GM21447 (cell line): ENCODE data around the gene NAPG.
"Not testable (repeated sequence)": the region's sequence is repeated elsewhere in the genome, so short reads cannot be mapped to it uniquely, and the experiment has no call there.

Experiments
- ATAC-seq: cut with Tn5 transposase; IDR thresholded peaks from one replicate; pipeline ENCODE4 v1.9.1; 2021; ENCODE audit not compliant: unreplicated experiment

Gene NAPG

GRCh38 chr18:10525697-10526560 is at the start of gene NAPG:
NAPG (plus strand) TSS chr18:10526027; CDS start chr18:10526103, 76 bp downstream.
- peak; percentile 71 for ATAC-seq

- no peak for ATAC-seq
Measured at GRCh38 chr18:10476338-10476791, 49.5 kb upstream of the NAPG start.

- no peak for ATAC-seq
Measured at GRCh38 chr18:10477121-10477862, 48.5 kb upstream of the NAPG start.

- no peak for ATAC-seq
Measured at GRCh38 chr18:10477863-10478260, 48.0 kb upstream of the NAPG start.

GRCh38 chr18:10481831-10482230 is 44.0 kb upstream of the NAPG start:
- ATAC-seq: no peak

GRCh38 chr18:10482363-10482984 is 43.4 kb upstream of the NAPG start:
- no peak for ATAC-seq

GRCh38 chr18:10482985-10483949 is 42.6 kb upstream of the NAPG start:
- ATAC-seq: peak; percentile 71

GRCh38 chr18:10485475-10485874 is 40.4 kb upstream of the NAPG start:
- no peak for ATAC-seq

- no peak for ATAC-seq
Measured at GRCh38 chr18:10486362-10486761, 39.5 kb upstream of the NAPG start.

- no peak for ATAC-seq
Measured at GRCh38 chr18:10487154-10487553, 38.7 kb upstream of the NAPG start.

- ATAC-seq: no peak
Measured at GRCh38 chr18:10488017-10488416, 37.8 kb upstream of the NAPG start.

GRCh38 chr18:10490401-10491165 is 35.2 kb upstream of the NAPG start:
- ATAC-seq: peak; percentile 96

- no peak for ATAC-seq
Measured at GRCh38 chr18:10495936-10496335, 29.9 kb upstream of the NAPG start.

GRCh38 chr18:10497206-10497749 is 28.5 kb upstream of the NAPG start:
- ATAC-seq: no peak

GRCh38 chr18:10499230-10499629 is 26.6 kb upstream of the NAPG start:
- ATAC-seq: no peak

GRCh38 chr18:10500038-10500437 is 25.8 kb upstream of the NAPG start:
- no peak for ATAC-seq

- no peak for ATAC-seq
Measured at GRCh38 chr18:10504723-10505122, 21.1 kb upstream of the NAPG start.

- ATAC-seq: not testable (repeated sequence)
Measured at GRCh38 chr18:10505892-10506291, 19.9 kb upstream of the NAPG start.

- no peak for ATAC-seq
Measured at GRCh38 chr18:10508591-10508990, 17.2 kb upstream of the NAPG start.
